Thymus (tissue), 11 donors: Measurements from ENCODE around the gene RSBN1. TPM values are rescaled to one million over a fixed set of nuclear protein-coding genes. Genes with fewer than 3 reads are reported as not detected.

Experiments used
- DNase-seq, 9 donors: peaks; one replicate each; pipeline ENCODE4 v3.0.0-alpha.2; 2013; ENCODE audit warnings: low spot score in 9 of 9, low read depth in 6 of 9, missing footprints in 1 of 9
- H3K27ac ChIP-seq, 2 donors: one replicate each; pipeline ENCODE4 v1.5.1; 2013; ENCODE audit warnings: control low read depth in 1 of 2, low read depth in 1 of 2, low read length in 1 of 2, mild to moderate bottlenecking in 1 of 2, moderate library complexity in 1 of 2
- H3K27me3 ChIP-seq, 2 donors: one replicate each; pipeline ENCODE4 v1.5.1; 2013; ENCODE audit warnings: low read length in 1 of 2; ENCODE audit not compliant: control insufficient read depth in 2 of 2, insufficient read depth in 1 of 2
- H3K36me3 ChIP-seq, 2 donors: one replicate each; pipeline ENCODE4 v1.5.1; 2013; ENCODE audit warnings: low read length in 1 of 2, mild to moderate bottlenecking in 1 of 2, moderate library complexity in 1 of 2; ENCODE audit not compliant: control insufficient read depth in 2 of 2, insufficient read depth in 2 of 2
- H3K4me1 ChIP-seq, 2 donors: one replicate each; pipeline ENCODE4 v1.5.1; 2013; ENCODE audit warnings: low read length in 2 of 2; ENCODE audit not compliant: control insufficient read depth in 2 of 2, insufficient read depth in 2 of 2
- H3K4me3 ChIP-seq, 2 donors: one replicate each; pipeline ENCODE4 v1.5.1; 2013; ENCODE audit warnings: low read length in 2 of 2, control low read depth in 1 of 2, mild to moderate bottlenecking in 1 of 2
- H3K9me3 ChIP-seq, 2 donors: one replicate each; pipeline ENCODE4 v1.5.1; 2013; ENCODE audit warnings: low read length in 1 of 2, mild to moderate bottlenecking in 1 of 2; ENCODE audit not compliant: control insufficient read depth in 2 of 2, insufficient read depth in 1 of 2
- WGBS: extraction: QIAGEN DNeasy Blood & Tissue Kit; methylation state at CpG from one replicate; pipeline ENCODE4 v1.1.7; 2013; 5-methylcytosine and 5-hydroxymethylcytosine counted together
- polyA plus RNA-seq: library from polyadenylated mRNA; stranded (reverse); fragments of 200-250 nt; gene quantifications from one replicate; pipeline ENCODE4 v1.2.3, GENCODE V29; 2013
- total RNA-seq: library from RNA; stranded (reverse); fragments of 120-200 nt; gene quantifications from one replicate; pipeline ENCODE4 v1.2.4, GENCODE V29; 2013
- donor health status: healthy.

The RSBN1 gene
- total and polyA plus RNA-seq, 2 donors = 11.6 to 19.1 TPM

- no peak for DNase-seq
- Histone ChIP-seq H3K4me1 (peaks cover 19 to 24% of the 10 kb centered on the region in 2 donors), H3K9me3 (no peaks in the 10 kb centered on the region), H3K36me3 (peaks cover 0 to 3% of the 10 kb centered on the region in 2 donors), H3K27me3 (no peaks in the 10 kb centered on the region), H3K27ac (no peak overlapping the region), H3K4me3 (no peak overlapping the region)
- 71% methylated on average over 2 of the region's 2 CpGs for WGBS
Measured at GRCh38 chr1:113782406-113782805, 29.9 kb downstream of the RSBN1 start.

GRCh38 chr1:113780374-113781146, 31.7 kb downstream of the RSBN1 start:
- H3K4me1 ChIP-seq = peaks cover 19 to 24% of the 10 kb centered on the region in 2 donors

DNA sequence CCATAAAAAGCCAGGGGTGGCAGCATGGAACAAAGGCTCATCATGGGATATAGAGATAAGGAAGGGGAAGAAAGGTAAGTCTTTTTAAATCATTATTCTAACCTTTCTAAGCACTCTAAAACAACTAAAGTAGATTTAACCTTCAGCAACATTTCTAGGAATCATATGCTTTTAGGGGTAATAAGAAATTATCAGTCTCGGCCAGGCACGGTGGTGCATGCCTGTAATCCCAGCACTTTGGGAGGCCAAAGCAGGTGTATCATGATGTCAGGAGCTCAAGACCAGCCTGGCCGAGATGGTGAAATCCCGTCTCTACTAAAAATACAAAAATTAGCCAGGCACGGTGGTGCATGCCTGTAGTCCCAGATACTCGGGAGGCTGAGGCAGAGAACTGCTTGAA, 32.7 kb downstream of the RSBN1 start:
- no peaks in the 10 kb centered on the region for H3K9me3 ChIP-seq
- peaks cover 18 to 22% of the 10 kb centered on the region in 2 donors for H3K4me1 ChIP-seq
- peaks cover 13 to 22% of the 10 kb centered on the region in 2 donors for H3K36me3 ChIP-seq
- 97% methylated on average over 6 of the region's 6 CpGs for WGBS
- no peak overlapping the region for H3K4me3 ChIP-seq
- no peaks in the 10 kb centered on the region for H3K27me3 ChIP-seq
- no peak for DNase-seq
- no peak overlapping the region for H3K27ac ChIP-seq

More at GRCh38 chr1:113780374-113781146, 31.7 kb downstream of the RSBN1 start:
- Histone ChIP-seq H3K4me3 (no peak overlapping the region), H3K36me3 (peaks cover 8 to 20% of the 10 kb centered on the region in 2 donors), H3K27ac (peak overlapping the region in 1 of 2 donors; percentile 39), H3K9me3 (no peaks in the 10 kb centered on the region), H3K27me3 (no peaks in the 10 kb centered on the region)
- peak in 2 of 9 donors; percentile 9 to 38 for DNase-seq
- 25% methylated on average over 5 of the region's 5 CpGs for WGBS

- Histone ChIP-seq H3K27me3 (no peaks in the 10 kb centered on the region), H3K4me3 (no peak overlapping the region), H3K36me3 (peaks cover 15 to 24% of the 10 kb centered on the region in 2 donors), H3K27ac (no peak overlapping the region), H3K4me1 (peaks cover 6 to 9% of the 10 kb centered on the region in 2 donors), H3K9me3 (no peaks in the 10 kb centered on the region)
- DNase-seq = no peak
- 98% methylated on average over 4 of the region's 4 CpGs for WGBS
Measured at GRCh38 chr1:113777561-113777960, 34.7 kb downstream of the RSBN1 start.

DNA sequence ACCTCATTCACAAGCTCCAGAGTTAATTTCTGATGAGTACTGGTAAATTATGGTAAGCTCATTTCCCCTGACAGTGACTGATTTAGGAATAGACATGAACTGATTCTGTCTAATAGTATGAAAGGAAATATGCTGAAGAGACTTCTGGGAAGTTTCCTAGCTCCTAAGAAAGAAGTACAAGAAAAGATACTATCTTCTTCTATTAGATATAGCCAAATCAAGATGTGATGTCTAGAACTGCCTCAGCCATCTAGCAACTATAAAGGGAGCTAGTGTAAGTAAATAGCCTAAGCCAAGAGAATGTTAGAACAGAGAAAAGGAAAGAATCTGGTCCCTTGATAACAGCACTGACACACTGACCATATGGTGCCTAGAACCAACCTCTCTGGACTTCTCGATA, 42.2 kb downstream of the RSBN1 start:
- Histone ChIP-seq H3K36me3 (peaks cover 21 to 36% of the 10 kb centered on the region in 2 donors), H3K4me1 (no peaks in the 10 kb centered on the region), H3K27ac (no peak overlapping the region), H3K4me3 (no peak overlapping the region), H3K27me3 (no peaks in the 10 kb centered on the region), H3K9me3 (no peaks in the 10 kb centered on the region)
- DNase-seq = no peak
- 99% methylated on average over 1 of the region's 1 CpG for WGBS

DNA sequence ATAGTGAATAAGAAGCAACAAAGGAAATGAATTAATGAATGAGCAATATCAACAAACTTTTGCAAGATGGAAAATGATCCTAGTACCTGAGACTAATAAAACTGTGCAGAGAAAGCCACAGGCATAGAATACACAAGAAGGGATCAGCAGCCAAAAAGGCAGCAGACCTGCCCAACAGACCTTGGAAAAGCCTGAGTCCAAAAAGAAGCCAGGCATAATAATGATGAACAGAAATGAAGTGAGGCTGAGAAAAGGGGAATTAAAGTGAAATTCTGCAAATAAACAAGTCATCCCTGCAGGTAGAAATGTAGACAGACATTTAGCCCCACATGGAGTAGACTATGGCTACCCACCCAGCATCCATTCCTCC, 42.7 kb downstream of the RSBN1 start:
- DNase-seq = no peak

GRCh38 chr1:113768916-113769600, 43.2 kb downstream of the RSBN1 start:
- no peaks in the 10 kb centered on the region for H3K27me3 ChIP-seq
- H3K27ac ChIP-seq = no peak overlapping the region
- no peak for DNase-seq
- H3K36me3 ChIP-seq = peaks cover 16 to 35% of the 10 kb centered on the region in 2 donors
- H3K4me1 ChIP-seq = no peaks in the 10 kb centered on the region
- no peaks in the 10 kb centered on the region for H3K9me3 ChIP-seq
- WGBS = 100% methylated on average over 1 of the region's 1 CpG
- H3K4me3 ChIP-seq = no peak overlapping the region

More for the DNA sequence above, 42.7 kb downstream of the RSBN1 start:
- Histone ChIP-seq H3K27me3 (no peaks in the 10 kb centered on the region), H3K36me3 (peaks cover 19 to 36% of the 10 kb centered on the region in 2 donors), H3K9me3 (no peaks in the 10 kb centered on the region), H3K27ac (no peak overlapping the region), H3K4me3 (no peak overlapping the region), H3K4me1 (no peaks in the 10 kb centered on the region)

DNA sequence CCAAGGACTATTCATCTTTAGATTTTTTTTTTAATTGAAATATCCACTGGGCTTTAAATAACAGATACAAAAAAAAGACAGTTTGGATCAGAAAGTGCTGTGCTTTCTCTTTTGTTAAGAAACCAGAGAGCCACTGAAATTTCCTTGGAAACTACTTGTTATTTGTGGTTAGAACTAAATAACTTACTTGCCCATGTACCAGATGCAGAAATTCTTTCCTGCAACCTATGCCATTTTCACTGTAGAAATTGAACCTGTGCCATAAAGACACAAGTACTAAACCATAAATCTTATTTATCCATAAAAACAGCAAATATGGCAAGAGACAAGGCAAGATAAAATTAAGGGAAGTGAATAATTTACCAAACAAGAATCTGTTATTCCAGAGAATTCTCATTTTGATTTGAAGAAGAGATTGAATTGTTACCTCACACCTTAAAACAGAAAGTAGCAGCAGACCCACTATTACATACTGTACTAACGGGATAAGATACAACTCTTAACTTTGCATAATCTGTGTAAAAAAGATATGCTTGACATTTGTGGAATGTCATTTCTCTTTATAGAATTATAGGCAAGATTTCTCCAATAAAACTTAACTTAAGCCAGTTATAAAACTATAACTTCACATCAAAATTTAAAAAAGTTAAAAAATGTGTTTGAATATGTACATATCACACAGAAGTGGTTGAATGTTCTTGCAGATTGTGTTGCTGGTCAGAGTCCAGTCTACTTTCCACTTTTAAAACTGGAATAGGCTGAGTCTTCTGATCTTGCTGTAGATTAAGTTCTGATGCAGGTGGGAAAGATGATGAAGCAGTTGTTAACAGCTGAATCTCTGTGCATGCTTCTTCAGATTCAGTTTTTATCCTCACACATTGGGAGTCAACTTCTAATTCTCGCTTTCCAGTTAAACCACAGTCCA, 46.7 kb downstream of the RSBN1 start:
- no peak for DNase-seq
- 99% methylated on average over 2 of the region's 2 CpGs for WGBS
- Histone ChIP-seq H3K36me3 (peaks cover 16 to 31% of the 10 kb centered on the region in 2 donors), H3K27ac (no peak overlapping the region), H3K4me1 (no peaks in the 10 kb centered on the region), H3K9me3 (no peaks in the 10 kb centered on the region), H3K27me3 (no peaks in the 10 kb centered on the region), H3K4me3 (no peak overlapping the region)
